GM12892 (cell line): Measurements from ENCODE around the gene UBL7.

ENCODE experiments used
- POLR2A ChIP-seq: IDR thresholded peaks from 2 replicates; pipeline ENCODE4 v1.6.1; 2011; ENCODE audit warnings: low read depth, low read length, control low read depth
- POLR2AphosphoS5 ChIP-seq: IDR thresholded peaks from 2 replicates; pipeline ENCODE4 v1.6.1; 2011; ENCODE audit warnings: low read depth, low read length, control low read depth
- TAF1 ChIP-seq: IDR thresholded peaks from 2 replicates; pipeline ENCODE4 v1.6.1; 2011; ENCODE audit warnings: low read depth, mild to moderate bottlenecking, control low read depth, low read length, borderline replicate concordance

DNA sequence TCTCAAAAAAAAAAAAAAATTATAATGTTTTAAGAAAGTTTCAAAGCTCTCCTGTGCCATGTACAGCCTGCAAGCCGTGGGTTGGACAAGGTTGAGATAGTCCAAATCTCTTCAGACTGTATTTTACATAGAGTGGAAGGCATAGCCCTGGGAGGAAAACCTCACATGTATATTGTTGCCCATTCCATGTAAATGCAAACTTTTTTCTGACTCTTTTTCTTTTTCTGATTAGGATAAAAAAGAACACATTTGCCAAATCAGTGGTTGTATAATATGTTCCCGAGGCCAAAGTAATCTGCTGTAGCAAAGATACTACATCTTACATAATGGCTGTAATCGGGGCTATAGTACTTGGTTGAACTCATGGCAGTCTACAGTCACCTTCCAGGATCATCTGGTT lies 35.7 kb upstream of the UBL7 start:
- TF ChIP-seq POLR2A (no peak), POLR2AphosphoS5 (no peak), TAF1 (no peak)
